Measurements from ENCODE around the gene ERMP1.

Gene ERMP1

DNA sequence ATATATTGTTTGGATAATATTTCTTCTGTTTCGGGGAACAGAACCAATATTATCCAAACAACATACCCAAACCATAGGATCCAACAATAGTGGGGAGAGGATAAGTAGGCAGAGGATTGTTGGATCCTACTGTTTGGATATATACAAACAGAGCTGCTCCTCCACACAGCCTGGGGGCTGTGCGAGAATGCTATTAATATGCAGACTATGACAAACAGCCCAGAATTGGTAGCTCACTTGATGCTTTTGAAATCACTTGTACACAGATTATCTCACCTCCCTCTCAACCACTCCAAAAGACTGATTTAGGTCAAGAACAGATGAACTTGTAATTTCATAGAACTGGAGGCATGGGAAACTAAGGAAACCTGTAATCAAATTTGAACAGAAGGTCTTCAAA, 33.4 kb upstream of the ERMP1 start:
- Histone ChIP-seq H3K9me3 (ENCODE audit: control insufficient read depth, low read length) (no peaks in the 10 kb centered on the region), H3K27me3 (ENCODE audit: control insufficient read depth, insufficient read depth, low read length) (no peaks in the 10 kb centered on the region), H3K79me2 (no peaks in the 10 kb centered on the region), H3K9ac (no peak overlapping the region), H3K4me2 (ENCODE audit: low read length) (no peak overlapping the region), H3K4me1 (peaks cover 6% of the 10 kb centered on the region), H3K36me3 (ENCODE audit: control insufficient read depth, insufficient read depth, low read length) (no peaks in the 10 kb centered on the region), H3K27ac (no peak overlapping the region), H2AFZ (no peak overlapping the region), H3K4me3 (ENCODE audit: low read depth, low read length) (no peak overlapping the region)
- TF ChIP-seq, protein P1, sequence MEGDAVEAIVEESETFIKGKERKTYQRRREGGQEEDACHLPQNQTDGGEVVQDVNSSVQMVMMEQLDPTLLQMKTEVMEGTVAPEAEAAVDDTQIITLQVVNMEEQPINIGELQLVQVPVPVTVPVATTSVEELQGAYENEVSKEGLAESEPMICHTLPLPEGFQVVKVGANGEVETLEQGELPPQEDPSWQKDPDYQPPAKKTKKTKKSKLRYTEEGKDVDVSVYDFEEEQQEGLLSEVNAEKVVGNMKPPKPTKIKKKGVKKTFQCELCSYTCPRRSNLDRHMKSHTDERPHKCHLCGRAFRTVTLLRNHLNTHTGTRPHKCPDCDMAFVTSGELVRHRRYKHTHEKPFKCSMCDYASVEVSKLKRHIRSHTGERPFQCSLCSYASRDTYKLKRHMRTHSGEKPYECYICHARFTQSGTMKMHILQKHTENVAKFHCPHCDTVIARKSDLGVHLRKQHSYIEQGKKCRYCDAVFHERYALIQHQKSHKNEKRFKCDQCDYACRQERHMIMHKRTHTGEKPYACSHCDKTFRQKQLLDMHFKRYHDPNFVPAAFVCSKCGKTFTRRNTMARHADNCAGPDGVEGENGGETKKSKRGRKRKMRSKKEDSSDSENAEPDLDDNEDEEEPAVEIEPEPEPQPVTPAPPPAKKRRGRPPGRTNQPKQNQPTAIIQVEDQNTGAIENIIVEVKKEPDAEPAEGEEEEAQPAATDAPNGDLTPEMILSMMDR (IDR thresholded peaks at IDR 0.05), result no peak

DNA sequence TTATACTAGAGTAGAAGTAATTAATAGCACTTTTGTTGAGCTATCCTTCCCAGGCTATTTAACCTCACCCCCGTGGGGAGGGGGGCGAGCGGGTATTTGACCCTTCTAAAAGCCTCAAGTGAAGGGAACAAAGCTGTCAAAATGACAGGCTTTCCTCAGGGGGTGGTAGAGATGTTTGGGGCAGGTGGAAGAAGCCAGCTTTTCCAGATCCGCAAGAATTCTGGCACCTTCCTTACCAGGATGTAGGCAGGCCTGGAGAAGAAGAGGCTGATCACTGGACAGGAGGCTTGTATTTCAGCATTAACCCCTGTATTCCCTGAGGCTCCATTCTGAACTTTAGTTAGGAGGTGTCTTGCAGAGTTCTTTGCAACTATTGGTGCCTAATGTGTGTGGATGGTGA, 31.5 kb upstream of the ERMP1 start:
- Histone ChIP-seq H3K4me1 (peaks cover 3% of the 10 kb centered on the region), H3K4me2 (ENCODE audit: low read length) (no peak overlapping the region), H3K27me3 (ENCODE audit: control insufficient read depth, insufficient read depth, low read length) (no peaks in the 10 kb centered on the region), H3K4me3 (ENCODE audit: low read depth, low read length) (no peak overlapping the region), H3K79me2 (no peaks in the 10 kb centered on the region), H3K9me3 (ENCODE audit: control insufficient read depth, low read length) (no peaks in the 10 kb centered on the region), H2AFZ (peak overlapping the region; percentile 28), H3K9ac (no peak overlapping the region), H3K36me3 (ENCODE audit: control insufficient read depth, insufficient read depth, low read length) (no peaks in the 10 kb centered on the region), H3K27ac (no peak overlapping the region)
- TF ChIP-seq, protein P1 (IDR thresholded peaks at IDR 0.05), result no peak

DNA sequence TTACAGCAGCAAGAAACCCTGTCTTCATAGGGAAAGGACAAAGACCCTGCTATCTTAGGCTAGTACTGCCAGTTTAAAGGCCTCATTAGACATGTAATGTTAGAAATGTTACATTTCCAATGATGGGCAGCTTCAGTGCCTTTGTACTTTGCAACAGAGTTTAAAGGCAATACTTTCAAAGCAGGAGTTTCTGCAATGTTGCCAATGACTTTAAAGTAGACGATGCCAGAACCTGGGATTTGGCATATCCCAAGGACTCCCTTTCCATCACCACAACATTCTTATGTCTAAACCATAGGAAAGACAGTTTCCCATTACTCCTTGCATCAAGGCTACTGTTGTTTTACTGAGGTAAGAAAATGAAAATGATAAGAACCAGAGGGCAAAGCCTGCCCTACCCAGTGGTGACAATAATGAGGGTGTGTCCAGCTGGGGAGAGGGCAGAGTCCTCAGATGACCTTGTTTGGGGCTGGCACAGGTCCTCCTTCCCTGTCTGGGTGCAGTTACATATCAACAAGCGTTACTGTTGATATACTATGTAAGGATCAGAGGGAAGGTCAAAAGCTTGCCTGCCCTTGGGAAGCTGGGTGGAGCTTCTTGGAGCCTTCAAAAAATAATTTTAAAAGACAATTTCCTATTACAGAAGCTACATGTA, 30.3 kb upstream of the ERMP1 start:
- Histone ChIP-seq H3K4me1 (peaks cover 3% of the 10 kb centered on the region), H3K4me3 (ENCODE audit: low read depth, low read length) (no peak overlapping the region), H3K9ac (no peak overlapping the region), H3K27ac (peak overlapping the region; percentile 2), H3K27me3 (ENCODE audit: control insufficient read depth, insufficient read depth, low read length) (no peaks in the 10 kb centered on the region), H3K79me2 (no peaks in the 10 kb centered on the region), H3K36me3 (ENCODE audit: control insufficient read depth, insufficient read depth, low read length) (no peaks in the 10 kb centered on the region), H3K9me3 (ENCODE audit: control insufficient read depth, low read length) (no peaks in the 10 kb centered on the region), H2AFZ (no peak overlapping the region), H3K4me2 (ENCODE audit: low read length) (no peak overlapping the region)
- TF ChIP-seq, protein P1 (IDR thresholded peaks at IDR 0.05), result no peak

DNA sequence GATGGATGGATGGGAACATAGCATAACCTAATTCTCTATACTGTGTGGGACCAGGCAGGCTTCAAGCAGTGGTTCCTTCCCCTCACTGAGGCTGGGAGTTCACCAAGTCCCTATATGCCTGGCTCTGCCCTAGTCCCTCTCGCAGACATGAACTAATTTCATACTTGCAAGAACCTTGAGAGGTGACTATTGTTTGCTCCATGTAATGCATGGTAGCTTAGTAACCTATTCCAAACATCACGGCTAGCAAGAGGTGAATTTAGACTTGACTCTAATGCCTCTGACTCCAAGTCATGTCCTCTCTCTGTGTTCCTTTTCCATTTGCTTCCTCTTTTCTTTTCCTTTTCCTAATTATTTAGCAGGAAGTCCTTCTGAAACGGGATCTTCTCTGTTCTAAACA, 25.9 kb upstream of the ERMP1 start:
- H3K4me1 ChIP-seq, result no peaks in the 10 kb centered on the region
- H3K4me2 ChIP-seq (ENCODE audit: low read length), result no peak overlapping the region
- H3K27me3 ChIP-seq (ENCODE audit: control insufficient read depth, insufficient read depth, low read length), result no peaks in the 10 kb centered on the region
- H3K79me2 ChIP-seq, result no peaks in the 10 kb centered on the region
- no peak overlapping the region for H3K4me3 ChIP-seq (ENCODE audit: low read depth, low read length)
- no peak overlapping the region for H3K27ac ChIP-seq
- H2AFZ ChIP-seq, result no peak overlapping the region
- no peak overlapping the region for H3K9ac ChIP-seq
- TF ChIP-seq, protein P1 (IDR thresholded peaks at IDR 0.05), result no peak
- no peaks in the 10 kb centered on the region for H3K9me3 ChIP-seq (ENCODE audit: control insufficient read depth, low read length)
- H3K36me3 ChIP-seq (ENCODE audit: control insufficient read depth, insufficient read depth, low read length), result no peaks in the 10 kb centered on the region

DNA sequence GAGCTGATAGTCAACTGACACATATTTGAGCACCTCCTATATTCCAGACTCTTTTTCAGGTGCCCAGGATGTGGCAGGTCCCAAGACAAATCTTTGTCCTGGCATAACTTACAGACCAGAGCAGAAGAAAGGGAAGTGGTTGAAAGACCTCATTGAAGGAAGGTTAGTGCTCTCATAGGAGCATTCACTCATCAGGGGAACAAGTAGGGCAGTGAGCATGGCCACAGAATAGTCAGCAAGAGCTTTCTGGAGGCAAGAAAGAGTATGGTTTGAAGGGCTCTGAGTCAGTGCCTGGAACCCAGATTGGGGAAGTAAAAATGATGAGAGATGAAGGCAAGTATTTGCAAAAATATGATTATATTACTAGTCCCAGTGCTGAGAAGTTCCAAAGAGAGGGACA, 25.0 kb upstream of the ERMP1 start:
- Histone ChIP-seq H3K4me1 (no peaks in the 10 kb centered on the region), H3K4me2 (ENCODE audit: low read length) (no peak overlapping the region), H2AFZ (no peak overlapping the region), H3K27ac (no peak overlapping the region), H3K9ac (no peak overlapping the region), H3K79me2 (no peaks in the 10 kb centered on the region), H3K27me3 (ENCODE audit: control insufficient read depth, insufficient read depth, low read length) (no peaks in the 10 kb centered on the region), H3K36me3 (ENCODE audit: control insufficient read depth, insufficient read depth, low read length) (no peaks in the 10 kb centered on the region), H3K9me3 (ENCODE audit: control insufficient read depth, low read length) (no peaks in the 10 kb centered on the region), H3K4me3 (ENCODE audit: low read depth, low read length) (no peak overlapping the region)
- TF ChIP-seq, protein P1 (IDR thresholded peaks at IDR 0.05), result no peak

All from parathyroid adenoma (tissue), 2 donors.